ENCODE data around the gene CDK5R1.
"Not testable (repeated sequence)": the region's sequence is repeated elsewhere in the genome, so short reads cannot be mapped to it uniquely, and the experiment has no call there.

The CDK5R1 gene

DNA sequence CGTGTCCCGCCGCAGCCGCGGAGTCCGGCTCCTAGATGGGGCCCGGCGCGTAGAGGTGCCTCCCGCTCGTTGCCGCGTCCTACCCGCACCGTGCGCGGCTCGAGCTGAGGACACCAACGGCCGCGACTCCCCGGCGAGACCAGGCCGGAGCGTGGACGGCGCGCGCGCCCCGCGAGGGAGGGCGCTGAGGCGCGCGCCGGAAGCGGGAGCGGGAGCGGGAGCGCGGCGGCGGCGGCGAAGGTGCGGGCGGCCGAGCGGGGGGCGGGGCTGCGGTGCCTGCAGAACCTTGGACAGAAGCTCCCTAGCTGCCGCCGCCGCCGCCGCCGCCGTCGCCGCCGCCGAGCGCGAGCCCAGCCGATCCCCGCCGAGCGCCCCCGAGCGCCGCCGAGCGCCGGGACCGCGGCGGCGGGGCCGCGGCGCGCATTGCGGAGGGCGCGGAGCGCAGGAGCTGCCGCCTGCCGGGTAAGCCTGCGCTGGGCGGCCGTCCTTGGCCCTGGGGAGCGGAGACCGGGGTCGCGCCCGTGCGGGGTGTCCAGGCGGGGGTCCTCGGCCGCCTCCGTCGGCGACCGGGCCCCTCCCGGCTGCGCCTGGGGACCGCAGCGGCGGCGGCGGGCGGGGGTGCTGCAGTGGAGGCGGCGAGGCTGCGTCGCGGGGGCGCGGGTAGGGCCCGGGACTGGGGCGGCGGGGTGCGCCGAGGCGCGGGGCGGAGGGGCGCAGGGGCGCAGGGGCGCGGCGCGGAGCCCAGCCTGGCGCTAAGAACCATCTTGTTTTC lies at the start of gene CDK5R1:
Gene CDK5R1, plus strand, starts transcription at position 293 of the 772 bp plus-strand sequence. CDS start 628 bp downstream, outside the sequence.
- DNase-seq, result peak; percentile 57 to 62

DNA sequence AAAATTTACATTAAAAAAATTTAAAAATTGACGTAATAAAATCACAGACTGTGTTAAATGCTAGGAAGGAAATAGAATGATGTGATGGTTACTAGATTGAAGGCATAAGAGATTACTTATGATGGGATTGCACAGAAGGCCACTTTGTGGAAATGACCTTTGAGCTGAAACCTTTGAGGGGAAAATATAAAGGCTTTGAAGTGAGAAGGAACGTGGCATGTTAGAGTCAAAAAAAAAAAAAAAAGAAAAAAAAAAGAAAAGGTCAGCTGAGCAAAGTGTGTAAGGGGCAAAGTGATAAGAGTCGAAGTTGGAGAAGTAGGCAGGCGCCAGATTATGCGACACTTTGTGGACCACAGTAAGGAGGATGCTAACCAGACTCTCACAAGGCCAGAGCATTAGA lies 46.1 kb upstream of the CDK5R1 start:
- no peak for DNase-seq

DNA sequence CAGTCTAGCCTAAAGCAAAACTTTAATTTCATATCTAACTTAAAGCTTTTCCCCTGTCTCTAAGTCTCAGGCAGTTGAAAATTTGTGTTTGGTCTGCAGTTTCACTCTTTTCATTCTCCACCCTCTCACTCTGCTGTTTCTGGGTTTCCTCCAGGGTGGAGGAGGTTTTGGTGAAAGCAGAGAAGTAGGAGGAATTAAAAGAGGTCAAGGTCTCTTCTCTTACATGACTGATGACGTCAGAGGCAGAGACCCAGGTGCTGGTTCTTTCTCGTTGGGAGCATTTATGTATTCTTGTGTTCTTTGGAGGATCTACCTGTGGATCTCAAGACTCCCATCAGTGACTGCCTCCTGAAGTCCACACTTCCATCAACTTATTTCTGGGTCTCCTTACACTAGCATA lies 44.9 kb upstream of the CDK5R1 start:
- DNase-seq, result no peak

DNA sequence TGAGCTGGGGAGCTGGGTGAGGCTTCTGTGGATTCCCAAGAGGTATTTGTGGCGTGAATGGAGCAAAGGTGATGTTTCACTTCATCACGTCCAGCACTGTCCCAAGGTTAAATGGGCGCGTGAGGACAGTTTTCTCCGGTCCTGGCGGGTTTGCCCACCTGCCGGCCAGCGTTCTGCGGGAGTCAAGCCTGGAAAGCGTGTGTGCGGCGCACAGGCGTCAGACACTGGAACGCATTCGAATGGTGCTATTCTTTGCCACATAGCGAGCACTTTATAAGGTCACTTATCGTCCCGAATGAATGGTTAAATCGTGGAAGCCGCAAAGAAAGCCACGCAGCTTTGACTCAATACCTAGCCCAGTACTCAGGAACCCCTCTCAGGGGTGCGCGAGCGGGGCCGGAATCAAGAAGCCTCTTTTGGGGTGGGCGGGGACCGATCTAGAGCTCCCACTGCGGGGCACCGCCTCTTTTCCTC lies 42.9 kb upstream of the CDK5R1 start:
- no peak for DNase-seq

DNA sequence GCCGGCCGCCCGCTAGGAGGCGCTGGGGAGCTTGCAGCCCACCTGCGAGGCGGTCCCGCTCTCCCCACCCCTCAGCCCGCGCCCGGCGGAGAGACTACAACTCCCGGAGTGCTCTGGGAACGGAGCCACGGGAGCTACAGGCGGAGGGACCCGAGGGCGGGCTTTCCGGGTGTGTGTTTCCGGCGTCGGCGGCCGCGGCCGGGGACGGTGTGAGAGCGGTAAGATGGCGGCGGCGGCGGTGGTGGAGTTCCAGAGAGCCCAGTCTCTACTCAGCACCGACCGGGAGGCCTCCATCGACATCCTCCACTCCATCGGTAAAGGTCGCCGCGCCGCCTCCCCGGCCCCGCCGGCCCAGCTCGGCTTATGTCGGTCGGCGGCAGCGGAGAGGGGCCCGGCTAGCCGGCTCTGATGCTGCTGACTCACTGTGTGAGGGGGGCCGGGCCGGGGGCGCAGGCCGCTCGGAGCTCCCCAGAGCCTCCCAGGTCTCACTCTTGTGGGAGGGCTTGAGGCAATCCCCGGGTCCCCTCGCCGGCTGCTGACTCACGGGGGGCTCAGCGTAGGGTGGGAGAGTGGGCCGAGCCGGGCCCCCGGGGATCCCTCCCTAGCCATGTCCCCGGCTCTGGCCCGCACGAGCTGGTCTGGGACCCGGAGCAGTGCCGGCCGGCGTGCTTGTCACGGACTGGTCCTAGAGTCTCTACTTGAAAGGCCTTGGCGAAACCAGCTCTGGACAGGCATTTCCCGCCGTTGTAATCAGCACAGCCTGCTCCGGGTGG lies 42.3 kb upstream of the CDK5R1 start, which contains the start of gene PSMD11:
Gene PSMD11, plus strand, starts transcription at position 210 of the 773 bp plus-strand sequence. Its CDS starts 14 bp downstream, at position 224.
- peak; percentile 99 for DNase-seq

DNA sequence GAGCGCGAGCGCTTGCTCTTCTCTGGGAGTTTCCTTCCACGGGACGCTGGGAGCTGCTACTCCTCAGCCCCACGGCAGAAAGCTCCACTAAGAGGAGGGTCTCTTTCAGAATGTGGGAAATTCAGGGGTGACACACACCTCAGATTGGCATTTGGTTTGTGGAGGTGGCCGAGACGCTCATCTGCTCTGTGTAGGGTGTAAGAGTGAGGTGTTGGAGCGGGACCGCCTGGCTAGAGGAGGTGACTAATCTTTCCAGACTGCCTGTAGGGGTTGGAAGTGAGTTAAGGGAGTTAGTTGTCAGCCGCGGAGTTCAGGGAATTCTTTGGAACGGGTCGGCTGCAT lies 41.7 kb upstream of the CDK5R1 start:
- DNase-seq, result peak; percentile 48 to 49

DNA sequence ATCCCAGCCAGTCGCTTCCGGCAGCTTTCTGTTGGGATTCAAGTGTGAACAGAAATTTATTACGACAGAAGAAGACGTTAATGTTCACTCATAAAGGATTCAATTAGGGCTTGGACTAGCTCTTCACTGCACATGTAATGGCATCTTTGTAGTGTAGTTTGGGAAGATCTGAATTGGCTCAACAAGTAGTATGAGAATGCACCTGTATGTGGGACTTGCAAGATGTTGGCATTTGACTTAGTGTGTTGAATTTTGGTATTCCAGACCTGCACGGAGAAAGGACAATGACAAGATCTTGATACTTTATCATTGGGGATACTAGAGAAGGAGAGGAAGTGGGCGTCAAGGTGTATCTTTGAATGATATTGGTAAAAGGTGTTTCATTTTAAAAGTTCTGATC lies 41.3 kb upstream of the CDK5R1 start:
- DNase-seq, result no peak

DNA sequence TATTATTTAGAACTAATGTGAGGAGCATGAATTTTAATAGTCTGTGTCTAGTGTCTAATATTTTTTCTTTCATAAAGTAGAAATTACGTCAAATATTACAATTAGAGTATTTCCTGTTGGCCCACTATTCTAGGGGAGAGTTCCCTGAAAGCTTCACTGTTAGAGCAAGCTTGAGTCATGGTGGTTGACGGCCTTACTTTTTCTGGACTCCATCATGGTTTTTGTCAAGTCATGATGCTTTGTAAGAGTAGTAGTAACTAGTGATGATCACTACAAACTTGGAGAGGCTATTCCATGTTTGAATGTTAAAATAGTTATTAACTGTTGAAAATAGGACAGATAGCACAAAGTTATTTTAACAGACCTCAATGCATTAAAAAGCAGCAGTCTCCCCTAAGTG lies 40.8 kb upstream of the CDK5R1 start:
- no peak for DNase-seq

DNA sequence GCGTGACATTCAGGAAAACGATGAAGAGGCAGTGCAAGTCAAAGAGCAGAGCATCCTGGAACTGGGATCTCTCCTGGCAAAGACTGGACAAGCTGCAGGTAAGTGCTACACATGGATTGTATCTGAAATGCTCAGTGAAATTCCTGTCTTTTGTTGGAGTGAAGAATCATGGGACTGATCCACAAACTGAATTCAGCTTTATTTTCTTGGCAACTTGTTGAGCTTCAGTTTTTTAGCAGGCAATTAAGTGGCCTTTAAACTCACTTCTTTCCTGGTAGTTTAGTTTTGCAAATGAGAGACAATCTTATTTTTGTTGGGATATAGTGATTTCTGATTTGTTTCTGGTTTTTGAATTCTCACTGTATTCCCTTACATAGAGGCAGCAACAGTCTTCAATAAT lies 39.8 kb upstream of the CDK5R1 start:
- no peak for DNase-seq

DNA sequence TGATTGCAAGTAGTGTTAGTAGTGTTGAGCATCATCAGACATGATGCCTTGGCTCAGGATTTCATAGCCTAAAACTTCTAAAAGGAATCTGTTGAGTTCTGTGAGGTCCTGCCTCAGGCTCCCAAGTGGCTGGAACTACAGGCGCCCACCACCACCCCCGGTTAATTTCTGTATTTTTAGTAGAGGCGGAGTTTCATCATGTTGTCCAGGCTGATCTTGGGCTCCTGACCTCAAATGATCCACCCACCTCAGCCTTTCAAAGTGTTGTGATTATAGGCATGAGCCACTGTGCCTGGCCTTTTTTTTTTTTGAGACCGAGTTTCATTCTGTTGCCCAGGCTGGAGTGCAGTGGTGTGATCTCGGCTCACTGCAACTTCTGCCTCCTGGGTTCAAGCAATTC lies 36.8 kb upstream of the CDK5R1 start:
- DNase-seq, result no peak

DNA sequence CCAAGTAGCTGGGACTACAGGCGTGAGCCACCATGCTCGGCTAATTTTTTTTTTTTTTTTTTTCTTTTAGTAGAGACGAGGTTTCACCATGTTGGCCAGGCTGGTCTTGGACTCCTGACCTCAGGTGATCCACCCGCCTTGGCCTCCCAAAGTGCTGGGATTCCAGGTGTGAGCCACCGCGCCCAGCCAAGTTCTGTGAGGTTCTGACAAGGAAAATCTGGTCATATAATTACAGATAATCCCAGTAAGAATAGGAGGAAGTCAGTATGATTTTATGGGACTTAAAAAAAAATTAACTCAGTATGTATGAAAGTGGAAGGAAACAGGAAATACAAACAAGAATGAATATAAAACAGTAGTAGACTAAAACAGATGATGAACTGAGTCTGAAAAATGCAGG lies 36.4 kb upstream of the CDK5R1 start:
- not testable (repeated sequence) for DNase-seq

DNA sequence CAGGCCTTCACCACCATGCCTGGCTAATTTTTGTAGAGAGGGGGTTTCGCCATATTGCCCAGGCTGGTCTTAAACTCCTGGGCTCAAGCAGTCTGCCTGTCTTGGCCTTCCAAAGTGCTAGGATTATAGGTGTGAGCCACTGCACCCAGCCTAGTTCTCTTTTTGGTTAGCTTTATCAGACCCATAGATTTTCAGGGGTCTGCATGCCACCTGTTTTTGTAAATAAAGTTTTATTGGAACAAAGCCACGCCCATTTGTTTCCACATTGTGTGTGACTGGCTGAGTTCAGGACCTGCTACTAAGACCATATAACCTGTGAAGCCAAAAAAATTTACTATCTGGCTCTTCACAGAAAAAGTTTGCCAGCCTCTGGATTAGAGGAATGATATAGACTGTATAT lies 34.9 kb upstream of the CDK5R1 start:
- DNase-seq, result no peak

DNA sequence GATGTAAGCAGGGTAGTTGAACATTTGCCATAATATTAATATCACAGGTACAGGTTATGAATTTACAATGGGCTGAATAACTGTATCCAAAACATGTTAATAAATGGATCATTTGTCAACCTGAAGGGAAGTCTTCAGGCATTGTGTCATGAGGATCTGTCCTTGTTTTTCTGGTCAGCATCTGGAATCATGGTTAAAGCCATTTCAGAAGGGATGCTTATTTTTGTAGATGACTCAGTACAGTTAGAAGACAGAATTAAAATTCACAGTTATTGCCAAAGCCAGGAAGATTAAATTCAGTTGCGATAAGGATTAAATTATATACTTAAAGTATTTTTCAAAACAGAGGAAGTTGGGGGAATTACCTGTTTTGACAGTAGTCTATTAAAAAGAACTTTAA lies 34.5 kb upstream of the CDK5R1 start:
- DNase-seq, result no peak

DNA sequence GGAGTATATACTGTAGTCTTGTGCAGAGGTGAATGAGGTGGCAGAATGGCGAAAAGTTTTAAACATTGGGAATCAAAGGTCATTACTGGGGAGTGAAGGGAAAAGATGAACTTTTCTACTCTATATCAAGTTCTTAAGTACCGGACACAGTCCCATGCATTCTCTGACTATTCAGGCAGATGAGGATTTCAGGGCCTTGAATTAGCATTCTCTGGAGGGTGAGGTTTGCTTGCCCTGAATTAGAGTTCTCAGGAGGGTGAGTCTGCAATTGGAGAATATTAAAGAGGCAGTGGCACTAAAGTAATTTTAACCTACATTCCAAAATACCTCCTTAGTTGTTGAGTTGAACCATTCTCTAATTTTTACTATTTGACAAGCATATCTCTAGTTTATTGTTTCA lies 33.4 kb upstream of the CDK5R1 start:
- DNase-seq, result no peak

DNA sequence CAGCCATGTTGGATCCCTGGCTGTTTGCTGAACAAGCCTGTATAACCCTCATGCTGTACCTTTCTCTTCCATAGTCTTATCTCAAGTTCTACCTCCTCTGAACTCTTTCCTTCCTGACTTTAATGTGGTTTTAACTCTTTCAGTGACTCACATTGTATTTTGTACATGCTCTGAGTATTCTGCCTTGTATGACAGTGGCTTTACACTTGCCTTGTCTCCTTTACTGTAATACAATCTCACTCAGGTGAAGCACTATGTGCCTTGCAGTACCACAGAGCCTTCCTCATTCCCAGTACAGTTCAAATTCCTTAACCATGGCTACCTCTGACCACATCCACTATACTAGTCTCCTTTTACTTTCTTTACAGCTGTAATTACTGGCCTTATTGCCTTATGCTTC lies 28.4 kb upstream of the CDK5R1 start:
- DNase-seq, result no peak

DNA sequence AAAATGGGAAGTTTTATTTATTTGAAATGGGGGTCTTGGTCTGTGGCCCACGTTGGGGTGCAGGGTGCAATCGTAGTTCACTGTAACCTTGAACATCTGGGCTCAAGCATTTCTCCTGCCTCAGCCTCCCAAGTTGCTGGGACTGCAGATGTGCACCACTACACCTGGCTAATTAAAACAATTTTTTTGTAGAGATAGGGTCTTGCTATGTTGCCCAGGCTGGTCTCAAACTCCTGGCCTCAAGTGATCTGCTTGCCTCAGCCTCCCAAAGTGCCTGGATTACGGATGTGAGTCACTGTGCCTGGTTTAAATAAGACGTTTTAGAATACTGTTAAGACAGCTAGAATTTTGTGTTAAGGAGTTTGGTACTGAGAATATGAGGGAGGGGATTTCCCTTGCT lies 26.7 kb upstream of the CDK5R1 start:
- DNase-seq, result no peak

DNA sequence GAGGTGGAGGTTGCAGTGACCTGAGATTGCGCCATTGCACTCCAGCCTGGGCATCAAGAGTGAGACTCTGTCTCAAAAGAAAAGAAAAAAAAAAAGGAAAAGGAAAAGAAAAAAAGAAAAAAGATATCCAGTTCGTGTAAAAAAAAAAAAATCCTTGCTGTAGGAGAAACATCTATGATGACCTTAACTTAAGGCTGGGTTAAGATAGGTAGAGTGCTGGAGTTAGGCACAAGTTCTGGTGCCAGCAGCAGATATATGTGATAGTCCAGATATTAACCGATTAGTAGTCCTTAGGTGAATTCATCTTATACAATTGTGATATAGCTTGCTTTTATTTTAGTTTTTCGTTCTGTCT lies 25.3 kb upstream of the CDK5R1 start:
- DNase-seq, result no peak

DNA sequence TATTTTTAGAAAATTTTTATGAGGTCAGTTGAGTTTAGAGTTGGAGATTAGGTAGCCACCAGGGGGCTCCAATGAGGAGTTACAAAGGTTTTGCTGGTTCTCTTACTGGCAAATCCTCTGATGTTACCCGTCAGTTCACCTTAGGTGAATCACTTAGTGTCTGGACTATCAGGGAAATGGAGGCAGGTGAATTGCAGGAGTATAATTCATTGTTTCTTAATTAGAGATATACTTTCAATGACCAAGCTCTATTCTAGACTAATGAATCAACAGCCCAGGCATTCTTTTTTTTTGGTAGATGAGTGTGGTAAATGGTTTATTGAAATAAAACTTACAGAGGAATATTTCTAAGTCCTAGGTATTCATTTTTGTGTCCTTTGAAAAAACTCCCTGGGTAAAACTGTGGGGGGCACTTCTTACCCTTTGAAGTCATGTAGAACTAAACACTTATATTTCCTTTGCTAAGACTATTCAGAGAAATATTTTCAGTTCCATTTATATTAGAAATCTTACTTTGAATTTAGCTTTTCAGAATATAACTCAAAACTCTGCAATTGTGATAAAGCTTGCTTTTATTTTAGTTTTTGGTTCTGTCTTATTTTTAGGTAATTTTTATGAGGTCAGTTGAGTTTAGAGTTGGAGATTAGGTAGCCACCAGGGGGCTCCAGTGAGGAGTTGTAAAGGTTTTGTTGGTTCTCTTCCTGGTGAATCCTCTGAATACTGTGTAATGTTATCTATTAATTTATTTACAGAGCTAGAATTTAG lies 24.8 kb upstream of the CDK5R1 start:
- peak; percentile 68 to 73 for DNase-seq

DNA sequence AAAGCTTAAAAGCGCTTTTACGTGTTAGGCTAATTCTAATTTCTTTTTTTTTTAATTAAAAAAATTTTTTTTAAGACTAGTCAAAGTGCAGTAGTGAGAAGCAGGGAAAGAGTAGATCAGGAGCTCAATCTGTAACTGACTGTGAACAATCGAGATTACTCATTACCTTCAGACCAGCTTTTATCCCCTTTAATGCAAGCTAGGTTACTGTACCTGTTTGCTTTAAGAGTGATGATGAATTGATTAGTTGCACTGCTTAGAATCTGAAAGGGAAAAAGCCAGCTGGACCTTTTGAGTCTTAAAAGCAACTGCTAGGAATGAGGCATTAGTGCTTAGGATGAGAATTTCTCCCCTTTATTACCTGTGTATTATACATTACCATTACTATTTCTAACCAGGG lies 23.5 kb upstream of the CDK5R1 start:
- DNase-seq, result no peak

DNA sequence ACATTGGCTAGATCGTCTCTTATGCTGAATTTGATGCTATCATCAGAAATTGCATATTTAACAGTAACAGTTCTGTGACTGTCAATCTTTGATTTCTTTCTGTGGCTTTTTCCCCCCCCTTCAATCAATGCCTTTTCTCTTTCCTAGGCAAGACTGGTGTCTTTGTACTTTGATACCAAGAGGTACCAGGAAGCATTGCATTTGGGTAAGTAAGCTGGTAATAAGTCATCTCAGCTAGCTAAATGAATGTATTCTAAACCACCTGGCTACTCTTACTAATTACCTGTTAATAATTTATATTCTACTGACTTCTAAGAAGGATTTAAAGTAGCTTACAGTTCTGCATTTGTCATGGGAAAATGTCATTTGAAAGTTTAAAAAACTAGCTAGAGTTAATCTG lies 22.4 kb upstream of the CDK5R1 start:
- DNase-seq, result no peak

DNA sequence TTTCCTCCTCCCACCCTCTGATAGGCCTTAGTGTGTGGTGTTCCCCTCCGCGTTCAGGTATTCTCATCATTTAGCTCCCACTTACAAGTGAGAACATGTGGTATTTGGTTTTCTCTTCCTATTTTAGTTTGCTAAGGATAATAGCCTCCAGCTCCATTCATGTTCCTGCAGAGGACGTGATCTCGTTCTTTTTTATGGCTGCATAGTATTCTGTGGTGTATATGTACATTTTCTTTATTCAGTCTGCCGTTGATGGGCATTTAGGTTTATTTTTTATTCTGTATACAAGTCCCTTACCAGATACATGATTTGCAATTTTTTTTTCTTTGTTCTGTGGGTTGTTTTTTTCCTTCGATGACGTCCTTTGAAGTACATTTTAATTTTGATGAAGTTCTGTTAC lies 18.8 kb upstream of the CDK5R1 start:
- no peak for DNase-seq

DNA sequence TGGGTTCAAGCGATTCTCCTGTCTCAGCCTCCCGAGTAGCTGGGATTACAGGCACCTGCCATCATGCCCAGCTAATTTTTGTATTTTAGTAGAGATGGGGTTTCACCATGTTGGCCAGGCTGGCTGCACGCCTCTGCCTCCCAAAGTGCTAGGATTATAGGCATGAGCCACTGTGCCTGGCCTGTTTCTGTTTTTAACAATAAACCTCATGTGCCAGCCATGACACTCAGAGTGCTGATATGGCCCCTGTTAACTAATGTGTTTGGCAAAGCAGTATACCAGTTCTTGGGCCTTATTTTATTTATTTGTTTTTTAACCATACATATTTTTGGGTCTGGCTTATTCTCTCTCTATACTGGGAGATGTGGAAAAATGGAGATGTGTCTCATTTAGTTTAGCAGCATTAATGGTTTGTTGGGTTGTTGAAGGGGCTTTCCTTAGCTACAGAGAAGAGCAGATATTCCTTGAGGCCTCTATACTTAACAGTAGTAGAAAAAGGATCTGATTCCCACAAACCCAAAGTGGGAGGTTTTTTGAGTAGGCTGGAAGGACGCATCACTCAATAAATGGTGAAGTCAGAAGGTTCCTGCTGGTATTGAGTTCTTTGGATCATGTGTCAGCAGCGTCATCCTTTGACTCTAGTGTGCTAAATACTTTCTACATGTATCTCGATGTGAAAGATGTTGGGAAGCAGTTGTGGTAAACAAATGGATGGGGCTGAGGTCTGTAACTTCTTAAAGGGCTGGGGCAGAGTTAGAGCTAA lies 16.2 kb upstream of the CDK5R1 start:
- DNase-seq, result no peak

DNA sequence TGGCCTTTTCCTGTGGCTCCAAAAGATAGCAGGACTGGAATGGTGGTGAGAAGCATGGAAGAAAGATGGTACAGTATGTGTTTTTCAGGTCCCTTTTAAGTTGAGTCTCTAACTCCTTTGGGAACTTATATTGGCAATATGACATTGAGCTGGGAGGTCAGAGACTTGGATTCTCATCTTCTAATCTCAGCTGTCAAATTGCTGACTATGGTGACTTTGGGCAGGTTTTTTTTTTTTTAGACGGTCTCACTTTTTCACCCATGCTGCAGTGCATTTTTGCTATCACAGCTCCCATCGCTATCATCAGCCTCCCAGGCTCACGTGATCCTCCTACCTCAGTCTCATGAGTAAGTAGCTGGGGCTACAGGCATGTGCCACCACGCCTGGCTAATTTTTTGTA lies 15.1 kb upstream of the CDK5R1 start:
- no peak for DNase-seq

Data from activated CD4-positive, alpha-beta T cell treated with anti-CD3 and anti-CD28 coated beads for 4 hours (primary cell).